ENCODE measurements around the gene POLR3G.

The POLR3G gene

GRCh38 chr5:90558344-90559192, 83.9 kb downstream of the POLR3G start, which contains the start of gene ADGRV1:
TSS of gene ADGRV1 (plus strand) at chr5:90558797. CDS start at chr5:90558896, 99 bp downstream.
- TF ChIP-seq CTCF (IDR thresholded peaks at IDR 0.05; ENCODE audit: low read depth, low read length), result no peak
- DNase-seq (ENCODE audit: extremely low read depth, low read depth), result no peak

GRCh38 chr5:90560771-90561170, 86.1 kb downstream of the POLR3G start:
- DNase-seq (ENCODE audit: extremely low read depth, low read depth), result no peak
- TF ChIP-seq CTCF (IDR thresholded peaks at IDR 0.05; ENCODE audit: low read depth, low read length), result no peak

- TF ChIP-seq CTCF (IDR thresholded peaks at IDR 0.05; ENCODE audit: low read depth, low read length), result no peak
- no peak for DNase-seq (ENCODE audit: extremely low read depth, low read depth)
Observed at GRCh38 chr5:90561766-90562165, 87.1 kb downstream of the POLR3G start.

- no peak for TF ChIP-seq CTCF (IDR thresholded peaks at IDR 0.05; ENCODE audit: low read depth, low read length)
- DNase-seq (ENCODE audit: extremely low read depth, low read depth), result no peak
Observed at GRCh38 chr5:90562341-90562740, 87.7 kb downstream of the POLR3G start.

- TF ChIP-seq CTCF (IDR thresholded peaks at IDR 0.05; ENCODE audit: low read depth, low read length), result no peak
- no peak for DNase-seq (ENCODE audit: extremely low read depth, low read depth)
Observed at GRCh38 chr5:90563108-90563507, 88.4 kb downstream of the POLR3G start.
